GM21737 (cell line): ENCODE measurements around the gene AARS1.
"Not testable (repeated sequence)": the region's sequence is repeated elsewhere in the genome, so short reads cannot be mapped to it uniquely, and the experiment has no call there.

Source experiments
- ATAC-seq: cut with Tn5 transposase; IDR thresholded peaks from one replicate; pipeline ENCODE4 v1.9.1; 2021; ENCODE audit warnings: mild to moderate bottlenecking, moderate library complexity; ENCODE audit not compliant: unreplicated experiment

AARS1 gene

DNA sequence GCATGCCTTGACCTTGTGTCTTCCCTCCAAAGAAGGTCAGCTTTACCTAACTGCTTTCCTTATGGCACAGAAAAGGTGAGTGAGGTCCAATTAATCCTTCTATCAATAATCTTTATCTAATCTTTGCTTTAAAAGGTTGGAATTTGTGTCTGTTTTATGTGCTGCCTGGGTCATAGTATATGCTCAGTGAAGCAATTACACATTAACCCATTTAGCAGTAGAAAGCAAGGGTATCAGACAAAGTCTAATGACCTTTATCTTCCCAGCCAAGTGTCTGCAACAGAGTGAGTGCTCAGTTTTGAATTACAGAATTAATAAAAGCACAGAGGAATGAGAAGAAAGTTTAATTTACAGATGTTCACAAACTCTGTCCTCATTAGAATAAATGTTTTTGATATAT lies 63.3 kb downstream of the AARS1 start:
- ATAC-seq, result not testable (repeated sequence)

DNA sequence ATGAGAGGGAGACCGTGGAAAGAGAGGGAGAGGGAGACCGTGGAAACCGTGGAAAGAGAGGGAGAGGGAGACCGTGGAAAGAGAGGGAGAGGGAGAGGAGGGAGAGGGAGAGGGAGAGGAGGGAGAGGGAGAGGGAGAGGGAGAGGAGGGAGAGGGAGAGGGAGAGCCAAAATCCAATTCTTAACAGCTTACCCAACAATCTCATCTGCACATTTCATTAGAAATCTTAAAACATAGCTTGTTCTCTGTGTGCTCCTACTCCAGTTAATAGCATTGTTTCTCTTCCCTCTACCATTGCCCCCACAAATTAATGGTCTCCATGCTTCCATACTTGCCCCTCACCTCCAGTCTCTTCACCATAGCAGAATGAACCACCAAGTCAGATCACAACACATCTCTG lies 63.9 kb downstream of the AARS1 start:
- ATAC-seq, result not testable (repeated sequence)

DNA sequence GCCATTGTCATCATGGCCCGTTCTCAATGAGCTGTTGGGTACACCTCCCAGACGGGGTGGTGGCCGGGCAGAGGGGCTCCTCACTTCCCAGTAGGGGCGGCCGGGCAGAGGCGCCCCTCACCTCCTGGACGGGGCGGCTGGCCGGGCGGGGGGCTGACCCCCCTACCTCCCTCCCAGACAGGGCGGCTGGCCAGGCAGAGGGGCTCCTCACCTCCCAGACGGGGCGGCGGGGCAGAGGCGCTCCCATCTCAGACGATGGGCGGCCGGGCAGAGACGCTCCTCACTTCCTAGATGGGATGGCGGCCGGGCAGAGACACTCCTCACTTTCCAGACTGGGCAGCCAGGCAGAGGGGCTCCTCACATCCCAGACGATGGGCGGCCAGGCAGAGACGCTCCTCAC lies 64.7 kb downstream of the AARS1 start:
- ATAC-seq, result not testable (repeated sequence)

DNA sequence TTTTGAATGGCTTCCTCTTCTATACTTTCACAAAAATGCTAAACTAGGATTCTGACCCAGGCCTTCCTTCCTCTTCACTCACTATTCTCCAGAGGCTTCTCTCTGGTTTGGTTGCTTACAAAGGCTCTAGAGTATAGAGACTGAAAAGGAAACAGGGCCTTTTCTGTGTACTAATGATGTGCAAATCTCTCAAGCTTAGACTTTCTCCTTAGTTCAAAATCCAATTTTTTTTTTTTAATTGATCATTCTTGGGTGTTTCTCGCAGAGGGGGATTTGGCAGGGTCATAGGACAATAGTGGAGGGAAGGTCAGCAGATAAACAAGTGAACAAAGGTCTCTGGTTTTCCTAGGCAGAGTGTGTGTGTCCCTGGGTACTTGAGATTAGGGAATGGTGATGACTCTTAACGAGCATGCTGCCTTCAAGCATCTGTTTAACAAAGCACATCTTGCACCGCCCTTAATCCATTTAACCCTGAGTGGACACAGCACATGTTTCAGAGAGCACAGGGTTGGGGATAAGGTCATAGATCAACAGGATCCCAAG lies 65.3 kb downstream of the AARS1 start:
- not testable (repeated sequence) for ATAC-seq

DNA sequence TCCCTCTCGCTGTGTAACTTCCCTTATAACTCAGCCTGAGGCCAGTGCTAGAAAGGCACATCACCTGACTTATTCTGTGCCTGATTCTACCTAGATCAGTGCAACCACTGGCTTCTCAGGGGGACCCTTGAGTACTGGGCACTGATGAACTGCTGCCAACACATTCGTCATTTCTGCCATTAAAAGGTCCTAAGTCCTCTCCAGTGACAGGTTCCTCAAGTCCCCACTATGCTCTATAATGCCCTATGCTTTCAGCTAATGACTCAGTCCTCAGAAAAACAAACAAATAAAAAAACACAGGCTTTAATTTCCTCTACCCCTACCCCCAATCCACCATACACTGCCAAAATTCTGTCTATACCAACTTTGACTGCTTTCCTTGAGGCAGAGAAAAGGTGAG lies 66.1 kb downstream of the AARS1 start:
- not testable (repeated sequence) for ATAC-seq

DNA sequence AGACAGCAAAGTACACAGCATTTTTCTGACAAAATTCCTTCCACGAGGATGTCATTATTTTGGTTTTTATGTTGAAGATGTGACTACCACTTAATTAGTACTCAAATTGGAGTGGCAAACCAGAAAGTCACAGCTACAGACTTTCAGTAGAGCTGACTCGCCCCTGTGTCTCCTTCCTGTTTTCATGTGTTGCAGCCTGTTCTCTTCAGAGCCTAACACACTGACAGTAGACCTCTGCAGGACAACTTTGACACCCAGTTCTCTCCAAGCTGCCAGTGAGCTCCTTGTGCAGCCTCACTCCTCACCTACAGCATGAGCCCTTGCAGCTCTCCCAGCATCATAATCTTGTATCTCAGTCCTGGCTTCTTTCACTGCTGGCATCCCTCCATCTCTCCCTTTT lies 66.7 kb downstream of the AARS1 start:
- not testable (repeated sequence) for ATAC-seq

DNA sequence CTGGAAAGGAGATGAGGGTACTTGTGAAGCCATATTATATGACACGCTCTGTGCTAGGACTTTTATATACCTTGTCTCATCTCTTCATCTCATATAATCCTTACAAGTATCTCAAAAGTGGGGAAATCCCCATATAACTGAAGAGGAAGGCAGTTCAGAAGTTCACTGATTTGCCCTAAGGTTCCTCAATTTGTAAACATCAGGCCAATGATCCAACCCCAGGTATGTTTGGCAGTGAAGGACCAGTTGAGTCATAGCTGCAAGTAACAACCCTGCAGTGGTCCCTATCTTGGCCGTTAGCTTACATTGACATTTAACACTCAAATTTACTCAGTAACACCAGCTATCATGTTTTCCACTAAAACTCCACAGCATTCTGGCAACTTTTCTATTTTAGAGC lies 70.7 kb downstream of the AARS1 start:
- not testable (repeated sequence) for ATAC-seq

DNA sequence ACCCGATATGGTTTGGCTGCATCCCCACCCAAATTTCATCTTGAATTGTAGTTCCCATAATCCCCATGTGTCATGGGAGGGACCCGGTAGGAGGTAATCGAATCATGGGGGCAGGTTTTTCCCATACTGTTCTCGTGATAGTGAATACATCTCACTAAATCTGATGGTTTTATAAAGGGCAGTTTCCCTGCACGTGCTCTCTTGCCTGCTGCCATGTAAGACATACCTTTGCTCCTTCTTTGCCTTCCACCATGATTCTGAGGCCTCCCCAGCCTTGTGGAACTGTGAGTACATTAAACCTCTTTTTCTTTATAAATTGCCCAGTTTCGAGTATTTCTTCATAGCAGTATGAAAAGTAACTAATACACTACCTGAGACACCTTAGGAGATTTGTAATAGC lies 82.9 kb downstream of the AARS1 start:
- not testable (repeated sequence) for ATAC-seq

DNA sequence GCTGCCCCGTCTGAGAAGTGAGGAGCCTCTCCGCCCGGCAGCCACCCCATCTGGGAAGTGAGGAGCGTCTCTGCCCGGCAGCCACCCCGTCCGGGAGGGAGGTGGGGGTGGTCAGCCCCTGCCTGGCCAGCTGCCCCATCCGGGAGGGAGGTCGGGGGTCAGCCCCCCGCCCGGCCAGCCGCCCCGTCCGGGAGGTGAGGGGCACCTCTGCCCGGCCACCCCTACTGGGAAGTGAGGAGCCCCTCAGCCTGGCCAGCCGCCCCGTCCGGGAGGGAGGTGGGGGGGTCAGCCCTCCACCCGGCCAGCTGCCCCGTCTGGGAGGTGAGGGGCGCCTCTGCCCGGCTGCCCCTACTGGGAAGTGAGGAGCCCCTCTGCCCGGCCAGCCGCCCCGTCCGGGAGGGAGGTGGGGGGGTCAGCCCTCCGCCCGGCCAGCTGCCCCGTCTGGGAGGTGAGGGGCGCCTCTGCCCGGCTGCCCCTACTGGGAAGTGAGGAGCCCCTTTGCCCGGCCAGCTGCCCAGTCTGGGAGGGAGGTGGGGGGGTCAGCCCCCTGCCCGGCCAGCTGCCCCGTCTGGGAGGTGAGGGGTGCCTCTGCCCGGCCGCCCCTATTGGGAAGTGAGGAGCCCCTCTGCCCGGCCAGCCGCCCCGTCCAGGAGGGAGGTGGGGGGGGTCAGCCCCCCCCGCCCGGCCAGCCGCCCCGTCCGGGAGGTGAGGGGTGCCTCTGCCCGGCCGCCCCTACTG lies 84.5 kb downstream of the AARS1 start:
- ATAC-seq, result not testable (repeated sequence)

DNA sequence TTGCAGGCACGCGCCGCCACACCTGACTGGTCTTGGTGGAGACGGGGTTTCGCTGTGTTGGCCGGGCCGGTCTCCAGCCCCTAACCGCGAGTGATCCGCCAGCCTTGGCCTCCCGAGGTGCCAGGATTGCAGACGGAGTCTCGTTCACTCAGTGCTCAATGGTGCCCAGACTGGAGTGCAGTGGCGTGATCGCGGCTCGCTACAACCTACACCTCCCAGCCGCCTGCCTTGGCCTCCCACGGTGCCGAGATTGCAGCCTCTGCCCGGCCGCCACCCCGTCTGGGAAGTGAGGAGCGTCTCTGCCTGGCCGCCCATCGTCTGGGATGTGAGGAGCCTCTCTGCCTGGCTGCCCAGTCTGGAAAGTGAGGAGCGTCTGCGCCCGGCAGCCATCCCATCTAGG lies 85.3 kb downstream of the AARS1 start:
- not testable (repeated sequence) for ATAC-seq

DNA sequence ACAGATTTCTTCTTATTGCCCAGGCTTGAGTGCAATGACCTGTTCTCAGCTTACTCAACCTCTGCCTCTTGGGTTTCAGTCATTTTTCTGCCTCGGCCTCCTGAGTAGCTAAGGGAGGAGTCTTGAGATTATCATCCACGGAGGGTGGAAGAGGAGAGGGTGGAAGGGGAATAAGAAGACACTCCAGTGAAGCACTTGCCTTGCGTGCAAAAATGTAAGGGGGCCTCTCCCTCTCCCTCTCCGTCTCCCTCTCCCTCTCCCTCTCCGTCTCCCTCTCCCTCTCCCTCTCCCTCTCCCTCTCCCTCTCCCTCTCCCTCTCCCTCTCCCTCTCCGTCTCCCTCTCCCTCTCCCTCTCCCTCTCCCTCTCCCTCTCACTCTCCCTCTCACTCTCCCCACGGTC lies 85.8 kb downstream of the AARS1 start:
- not testable (repeated sequence) for ATAC-seq
